ENCODE measurements around the gene AOPEP.

Gene AOPEP

DNA sequence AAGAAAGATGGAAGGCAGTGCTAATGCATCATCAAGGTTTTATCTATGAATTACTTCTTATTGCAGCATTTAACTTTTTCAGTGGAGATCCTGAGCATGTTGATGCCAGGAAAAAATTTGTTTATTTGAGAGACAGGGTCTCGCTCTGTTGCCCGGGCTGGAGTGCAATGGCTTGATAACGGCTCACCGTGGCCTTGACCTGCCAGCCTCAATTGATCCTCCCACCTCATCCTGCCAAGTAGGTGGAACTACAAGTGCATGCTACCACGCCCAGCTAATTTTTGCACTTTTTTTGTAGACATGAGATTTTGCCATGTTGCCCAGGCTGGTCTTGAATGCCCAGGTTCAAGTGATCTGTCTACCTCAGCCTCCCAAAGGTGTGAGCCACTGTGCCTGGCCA, 47.2 kb downstream of the AOPEP start:
- Histone ChIP-seq H3K27me3 (ENCODE audit: control insufficient read depth, insufficient read depth, low read length) (no peaks in the 10 kb centered on the region), H3K4me1 (ENCODE audit: control insufficient read depth, insufficient read depth, low read length) (no peaks in the 10 kb centered on the region), H3K36me3 (ENCODE audit: control insufficient read depth, insufficient read depth, low read length) (no peaks in the 10 kb centered on the region), H3K4me3 (ENCODE audit: low read length) (no peak overlapping the region), H3K9ac (ENCODE audit: low read length) (no peak overlapping the region), H3K27ac (ENCODE audit: low read depth, low read length) (no peak overlapping the region)

DNA sequence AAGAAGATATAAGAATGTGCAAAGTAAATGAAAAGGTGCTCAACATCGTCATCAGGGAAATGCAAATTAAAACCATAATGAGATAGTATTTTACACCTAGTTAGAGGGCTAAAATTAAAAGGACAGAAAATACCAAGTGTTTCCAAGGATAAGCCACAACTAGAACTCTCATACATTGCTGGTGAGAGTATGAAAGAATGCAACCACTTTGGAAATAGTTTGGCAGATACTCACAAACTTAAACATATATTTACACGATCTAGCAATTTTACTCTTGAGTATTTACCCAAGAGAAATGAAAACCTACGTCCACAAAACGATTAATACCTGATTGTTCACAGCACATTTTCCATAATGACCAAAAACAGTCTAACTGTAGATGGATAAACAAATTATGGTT, 51.5 kb downstream of the AOPEP start:
- no peaks in the 10 kb centered on the region for H3K36me3 ChIP-seq (ENCODE audit: control insufficient read depth, insufficient read depth, low read length)
- H3K9ac ChIP-seq (ENCODE audit: low read length), result no peak overlapping the region
- H3K4me1 ChIP-seq (ENCODE audit: control insufficient read depth, insufficient read depth, low read length), result no peaks in the 10 kb centered on the region
- H3K27me3 ChIP-seq (ENCODE audit: control insufficient read depth, insufficient read depth, low read length), result no peaks in the 10 kb centered on the region
- no peak overlapping the region for H3K4me3 ChIP-seq (ENCODE audit: low read length)
- no peak overlapping the region for H3K27ac ChIP-seq (ENCODE audit: low read depth, low read length)

DNA sequence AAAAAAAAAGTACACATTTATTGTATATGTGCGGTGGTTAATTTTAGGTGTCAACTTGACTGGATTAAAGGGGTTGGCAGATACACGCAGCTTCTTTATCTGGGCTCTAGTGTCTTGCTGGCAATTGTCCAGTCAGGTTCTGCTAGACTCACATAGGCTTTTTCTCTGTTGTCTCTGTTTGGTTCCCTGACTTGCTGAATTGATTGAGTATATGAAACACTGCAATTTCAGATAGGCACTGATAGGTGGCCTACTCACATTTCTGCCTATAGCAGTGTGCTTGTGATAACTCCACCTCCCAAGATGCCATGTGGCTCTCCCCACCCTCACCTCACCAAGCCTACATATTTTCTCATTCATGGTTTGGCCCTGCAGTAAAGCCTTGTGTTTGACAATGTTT, 52.5 kb downstream of the AOPEP start:
- Histone ChIP-seq H3K27me3 (ENCODE audit: control insufficient read depth, insufficient read depth, low read length) (no peaks in the 10 kb centered on the region), H3K4me3 (ENCODE audit: low read length) (no peak overlapping the region), H3K36me3 (ENCODE audit: control insufficient read depth, insufficient read depth, low read length) (no peaks in the 10 kb centered on the region), H3K4me1 (ENCODE audit: control insufficient read depth, insufficient read depth, low read length) (no peaks in the 10 kb centered on the region), H3K9ac (ENCODE audit: low read length) (no peak overlapping the region), H3K27ac (ENCODE audit: low read depth, low read length) (no peak overlapping the region)

DNA sequence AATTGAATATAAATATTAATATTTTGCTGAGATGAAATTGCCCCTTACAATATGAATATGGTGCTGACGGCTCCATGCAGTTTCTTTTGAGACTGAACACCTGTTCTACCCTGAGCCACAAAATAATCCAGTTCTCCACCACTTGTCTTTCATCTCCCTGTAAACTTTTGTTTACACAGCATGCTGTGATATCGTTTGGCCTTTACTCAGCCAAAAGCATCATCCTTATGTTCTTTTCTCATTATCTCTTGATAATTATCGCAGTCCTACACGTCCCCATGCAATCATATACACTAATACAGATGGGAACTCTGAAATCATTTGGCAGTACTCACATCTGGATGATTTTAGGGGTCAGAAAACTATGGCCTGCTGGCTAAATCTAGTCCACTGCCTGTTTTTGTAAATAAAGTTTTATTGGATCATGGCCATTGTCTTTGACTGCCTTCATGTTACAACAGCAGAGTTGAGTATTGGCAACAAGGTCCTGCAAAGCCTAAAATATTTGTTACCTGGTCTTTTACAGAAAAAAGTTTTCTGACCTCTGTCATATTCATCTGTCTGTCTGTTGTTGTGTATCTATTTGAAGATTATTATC, 53.3 kb downstream of the AOPEP start:
- Histone ChIP-seq H3K9ac (ENCODE audit: low read length) (no peak overlapping the region), H3K27ac (ENCODE audit: low read depth, low read length) (no peak overlapping the region), H3K4me3 (ENCODE audit: low read length) (no peak overlapping the region), H3K27me3 (ENCODE audit: control insufficient read depth, insufficient read depth, low read length) (no peaks in the 10 kb centered on the region), H3K4me1 (ENCODE audit: control insufficient read depth, insufficient read depth, low read length) (no peaks in the 10 kb centered on the region), H3K36me3 (ENCODE audit: control insufficient read depth, insufficient read depth, low read length) (no peaks in the 10 kb centered on the region)

DNA sequence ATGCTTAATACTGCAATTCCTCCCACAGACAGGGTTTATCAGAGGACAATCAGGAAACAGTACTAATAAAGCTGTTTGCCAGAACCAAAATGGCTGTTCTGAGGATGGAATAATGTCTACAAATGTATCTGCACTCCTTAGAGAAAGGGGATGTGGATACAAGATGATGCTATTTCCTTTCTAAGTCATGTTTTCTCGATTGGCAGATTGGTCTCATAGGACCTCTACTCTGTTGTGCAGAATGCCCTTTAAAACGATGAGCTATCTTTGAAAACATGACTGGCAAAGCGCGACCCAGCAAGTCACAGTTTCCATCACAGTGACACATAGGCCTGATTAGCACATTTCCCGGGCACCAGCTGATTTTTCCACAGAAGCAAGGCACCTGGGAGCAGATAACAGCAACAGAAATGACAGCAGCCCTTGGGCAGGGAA, 54.0 kb downstream of the AOPEP start:
- no peaks in the 10 kb centered on the region for H3K4me1 ChIP-seq (ENCODE audit: control insufficient read depth, insufficient read depth, low read length)
- H3K9ac ChIP-seq (ENCODE audit: low read length), result no peak overlapping the region
- no peak overlapping the region for H3K4me3 ChIP-seq (ENCODE audit: low read length)
- H3K27ac ChIP-seq (ENCODE audit: low read depth, low read length), result no peak overlapping the region
- H3K36me3 ChIP-seq (ENCODE audit: control insufficient read depth, insufficient read depth, low read length), result no peaks in the 10 kb centered on the region
- H3K27me3 ChIP-seq (ENCODE audit: control insufficient read depth, insufficient read depth, low read length), result no peaks in the 10 kb centered on the region

DNA sequence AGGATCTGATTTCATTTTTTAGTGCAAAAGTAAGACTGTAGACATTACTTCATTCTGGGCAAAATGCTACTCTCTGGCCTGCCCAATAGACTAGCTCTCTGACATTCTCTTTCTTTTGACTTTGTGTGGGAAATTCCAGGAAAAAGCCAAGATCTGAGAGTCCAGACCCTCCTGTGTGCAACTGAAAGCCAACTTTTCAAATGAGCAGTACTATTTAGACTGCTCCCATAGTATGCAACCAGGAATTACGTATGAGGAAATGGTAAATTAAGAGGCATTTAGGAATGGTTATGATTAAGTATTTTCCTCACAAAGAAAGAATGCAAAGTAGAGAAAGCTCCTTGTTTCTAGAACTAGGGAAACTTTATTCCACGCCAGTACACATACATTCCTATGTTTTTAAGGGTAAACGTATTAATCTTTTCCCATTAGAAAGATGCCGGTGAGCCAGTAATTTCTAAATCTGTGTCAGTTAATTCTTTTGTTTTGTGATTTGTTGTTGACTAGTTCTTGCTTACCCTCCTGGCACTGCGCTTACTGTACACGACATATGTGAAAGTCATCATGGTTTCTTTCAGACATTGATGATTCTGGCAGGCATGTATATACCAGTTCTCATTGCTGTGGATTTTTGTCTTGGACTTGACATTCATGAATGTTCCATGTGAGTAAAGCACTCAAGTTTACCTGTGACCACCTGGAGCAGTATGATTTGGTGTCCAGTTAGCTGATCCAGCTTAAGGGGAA, 56.0 kb downstream of the AOPEP start:
- no peaks in the 10 kb centered on the region for H3K36me3 ChIP-seq (ENCODE audit: control insufficient read depth, insufficient read depth, low read length)
- no peak overlapping the region for H3K27ac ChIP-seq (ENCODE audit: low read depth, low read length)
- H3K4me3 ChIP-seq (ENCODE audit: low read length), result no peak overlapping the region
- H3K27me3 ChIP-seq (ENCODE audit: control insufficient read depth, insufficient read depth, low read length), result no peaks in the 10 kb centered on the region
- no peak overlapping the region for H3K9ac ChIP-seq (ENCODE audit: low read length)
- no peaks in the 10 kb centered on the region for H3K4me1 ChIP-seq (ENCODE audit: control insufficient read depth, insufficient read depth, low read length)

DNA sequence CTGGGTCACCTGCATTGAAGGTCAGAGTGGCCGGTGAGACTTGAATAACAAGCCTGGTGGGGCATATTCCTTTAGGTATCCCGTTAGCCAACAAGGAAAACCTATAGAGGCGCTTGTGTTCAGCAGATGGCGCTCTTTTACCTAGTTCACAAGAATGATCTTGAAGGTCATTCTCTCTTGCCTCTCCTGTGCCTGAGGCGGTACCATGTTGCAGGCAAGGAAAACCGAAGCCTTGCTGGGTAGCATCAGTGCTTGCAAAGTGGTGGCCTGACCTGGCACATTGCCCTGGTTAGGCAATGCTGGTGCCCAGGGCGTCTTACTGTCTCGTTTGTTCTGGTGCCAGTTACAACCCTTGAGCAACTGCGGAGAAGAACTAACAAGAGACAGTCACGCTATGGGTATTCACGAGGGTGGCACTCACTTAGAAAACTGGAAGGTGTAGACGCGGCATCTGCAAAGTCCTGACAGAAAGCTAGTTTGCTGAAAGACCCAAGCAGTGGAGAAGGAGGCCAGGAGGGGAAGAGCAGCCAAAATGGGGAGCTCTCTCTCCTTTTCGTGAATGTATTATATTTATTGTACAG, 56.7 kb downstream of the AOPEP start:
- Histone ChIP-seq H3K4me1 (ENCODE audit: control insufficient read depth, insufficient read depth, low read length) (no peaks in the 10 kb centered on the region), H3K9ac (ENCODE audit: low read length) (no peak overlapping the region), H3K27me3 (ENCODE audit: control insufficient read depth, insufficient read depth, low read length) (no peaks in the 10 kb centered on the region), H3K36me3 (ENCODE audit: control insufficient read depth, insufficient read depth, low read length) (no peaks in the 10 kb centered on the region), H3K4me3 (ENCODE audit: low read length) (no peak overlapping the region), H3K27ac (ENCODE audit: low read depth, low read length) (no peak overlapping the region)

DNA sequence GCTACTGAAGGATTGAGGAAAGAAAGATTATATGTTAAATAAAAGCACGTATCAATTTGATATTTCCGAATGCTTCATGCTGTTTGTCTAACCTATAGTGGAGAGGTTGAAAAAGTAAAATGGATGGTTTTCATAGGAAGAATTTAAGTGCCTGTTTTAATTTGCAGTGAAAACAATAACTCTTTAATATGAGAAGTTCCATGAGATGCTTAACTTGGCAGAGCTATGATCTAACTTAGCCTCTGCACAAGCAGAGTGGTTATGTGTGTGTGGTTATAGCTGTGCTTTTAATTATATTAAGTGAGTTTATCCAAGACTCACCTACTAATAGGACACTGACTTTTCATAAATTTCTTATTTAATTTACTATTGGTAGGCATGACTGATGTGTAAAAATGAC, 57.4 kb downstream of the AOPEP start:
- no peak overlapping the region for H3K27ac ChIP-seq (ENCODE audit: low read depth, low read length)
- no peaks in the 10 kb centered on the region for H3K36me3 ChIP-seq (ENCODE audit: control insufficient read depth, insufficient read depth, low read length)
- H3K4me3 ChIP-seq (ENCODE audit: low read length), result no peak overlapping the region
- H3K9ac ChIP-seq (ENCODE audit: low read length), result no peak overlapping the region
- H3K4me1 ChIP-seq (ENCODE audit: control insufficient read depth, insufficient read depth, low read length), result no peaks in the 10 kb centered on the region
- no peaks in the 10 kb centered on the region for H3K27me3 ChIP-seq (ENCODE audit: control insufficient read depth, insufficient read depth, low read length)

DNA sequence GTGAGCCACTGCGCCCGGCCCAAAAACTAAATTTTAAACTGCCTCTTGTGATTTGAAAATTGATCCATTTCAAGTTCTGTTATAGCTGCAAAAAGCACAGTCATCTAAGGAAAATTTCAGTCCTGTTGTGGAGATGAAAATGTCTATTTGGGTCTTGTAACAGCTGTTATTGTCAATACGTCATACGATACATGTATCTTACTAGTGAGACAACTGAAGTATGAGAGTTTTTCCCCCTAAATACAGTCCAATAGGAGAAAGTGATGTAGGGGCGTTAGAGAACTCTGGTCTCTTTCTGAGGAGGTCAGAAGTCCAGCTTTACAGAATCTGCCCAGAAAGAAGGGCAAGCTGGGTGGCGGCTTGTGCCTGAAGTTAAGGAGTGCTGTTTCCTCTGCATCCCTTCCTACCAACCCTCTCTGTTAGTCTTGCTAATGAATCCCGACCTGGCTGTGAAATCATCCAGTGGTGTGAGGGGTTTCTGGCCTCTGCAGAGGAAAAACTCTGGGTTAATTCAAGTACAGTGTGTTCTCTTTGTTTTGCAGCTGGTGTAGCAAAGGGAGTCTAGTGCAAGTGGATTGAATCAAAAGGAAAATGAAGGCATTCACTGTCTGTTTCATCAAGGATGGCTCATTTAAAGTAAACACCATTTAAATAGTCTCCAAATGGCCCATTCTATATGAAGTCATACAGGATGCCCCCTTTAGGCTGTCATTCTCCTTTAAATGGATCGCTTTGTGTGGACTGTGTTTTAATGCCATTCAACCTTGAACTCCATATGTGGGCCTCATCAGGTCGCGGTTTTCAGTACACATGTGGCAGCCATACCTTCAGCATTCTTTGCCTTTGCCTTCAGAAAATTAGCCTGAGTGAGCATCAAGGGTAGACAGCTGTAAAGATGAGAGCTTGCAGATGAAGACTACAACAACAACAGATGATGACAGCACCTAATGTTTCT, 59.0 kb downstream of the AOPEP start:
- no peak overlapping the region for H3K27ac ChIP-seq (ENCODE audit: low read depth, low read length)
- no peaks in the 10 kb centered on the region for H3K36me3 ChIP-seq (ENCODE audit: control insufficient read depth, insufficient read depth, low read length)
- no peaks in the 10 kb centered on the region for H3K4me1 ChIP-seq (ENCODE audit: control insufficient read depth, insufficient read depth, low read length)
- H3K4me3 ChIP-seq (ENCODE audit: low read length), result no peak overlapping the region
- no peak overlapping the region for H3K9ac ChIP-seq (ENCODE audit: low read length)
- no peaks in the 10 kb centered on the region for H3K27me3 ChIP-seq (ENCODE audit: control insufficient read depth, insufficient read depth, low read length)

DNA sequence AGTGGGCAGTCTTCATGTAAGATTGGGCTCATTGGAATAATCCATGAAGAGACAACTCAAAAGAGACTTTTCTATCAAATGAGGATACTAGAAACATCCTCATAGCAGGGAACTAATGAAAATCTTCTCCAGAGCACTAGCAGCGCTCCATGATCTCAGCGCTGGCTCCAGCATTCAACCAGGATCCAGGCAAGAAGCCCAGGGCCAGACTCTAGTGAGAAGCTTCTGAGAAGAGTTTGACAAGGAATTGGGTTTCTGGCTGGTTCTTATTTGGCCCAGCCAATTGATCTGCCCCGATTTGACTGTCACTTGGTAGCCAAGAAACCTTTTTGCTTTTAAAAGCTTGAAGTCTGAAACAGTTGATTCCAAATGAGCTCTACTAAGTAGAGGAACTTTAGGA, 60.1 kb downstream of the AOPEP start:
- Histone ChIP-seq H3K9ac (ENCODE audit: low read length) (no peak overlapping the region), H3K27ac (ENCODE audit: low read depth, low read length) (no peak overlapping the region), H3K36me3 (ENCODE audit: control insufficient read depth, insufficient read depth, low read length) (no peaks in the 10 kb centered on the region), H3K4me3 (ENCODE audit: low read length) (no peak overlapping the region), H3K4me1 (ENCODE audit: control insufficient read depth, insufficient read depth, low read length) (no peaks in the 10 kb centered on the region), H3K27me3 (ENCODE audit: control insufficient read depth, insufficient read depth, low read length) (no peaks in the 10 kb centered on the region)

DNA sequence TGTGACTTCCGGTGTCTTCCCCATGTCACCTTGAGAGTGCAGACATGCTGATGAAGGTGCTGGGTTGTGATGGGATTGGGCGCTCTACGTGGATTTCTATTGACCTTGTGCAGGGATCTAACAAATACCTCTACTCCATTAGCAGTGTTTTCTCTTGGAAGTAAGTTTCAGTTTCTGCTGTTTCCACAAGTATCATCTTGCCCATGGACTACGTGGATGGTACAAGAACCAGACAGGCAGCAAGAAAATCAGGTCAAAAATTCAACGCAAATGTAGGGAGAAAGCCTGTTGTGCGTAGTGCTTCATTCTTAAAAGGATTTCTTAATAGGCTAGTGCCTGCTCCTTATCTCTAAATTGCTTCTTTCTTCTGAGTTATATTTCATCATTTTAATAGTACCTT, 60.8 kb downstream of the AOPEP start:
- H3K36me3 ChIP-seq (ENCODE audit: control insufficient read depth, insufficient read depth, low read length), result no peaks in the 10 kb centered on the region
- H3K27me3 ChIP-seq (ENCODE audit: control insufficient read depth, insufficient read depth, low read length), result no peaks in the 10 kb centered on the region
- H3K4me3 ChIP-seq (ENCODE audit: low read length), result no peak overlapping the region
- H3K4me1 ChIP-seq (ENCODE audit: control insufficient read depth, insufficient read depth, low read length), result no peaks in the 10 kb centered on the region
- no peak overlapping the region for H3K27ac ChIP-seq (ENCODE audit: low read depth, low read length)
- H3K9ac ChIP-seq (ENCODE audit: low read length), result no peak overlapping the region

DNA sequence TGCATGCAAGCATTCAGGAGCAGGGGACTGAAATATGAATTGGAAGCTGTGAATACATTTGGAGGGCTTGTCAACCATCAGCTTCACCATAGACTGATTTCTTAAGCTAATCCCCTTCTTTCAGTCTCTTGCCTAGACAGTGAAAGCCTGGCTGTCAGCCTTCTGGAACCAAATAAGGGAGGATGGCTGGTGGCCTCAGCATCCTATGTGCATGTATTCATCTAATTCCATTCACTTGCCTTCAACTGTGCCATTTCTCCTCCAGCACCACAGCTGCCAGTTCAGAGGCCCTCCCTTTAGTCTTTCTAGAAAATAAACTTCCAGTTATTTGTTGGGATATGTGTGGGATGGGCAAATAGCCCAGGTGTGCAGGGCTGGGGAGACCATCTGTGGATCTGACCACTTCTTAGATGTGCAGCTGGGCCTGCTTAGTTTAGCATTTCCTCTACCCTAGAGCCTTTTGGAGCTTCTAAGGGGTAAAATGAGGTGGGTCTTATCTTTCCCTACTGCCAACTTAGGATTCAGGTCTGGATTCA, 62.1 kb downstream of the AOPEP start:
- no peaks in the 10 kb centered on the region for H3K27me3 ChIP-seq (ENCODE audit: control insufficient read depth, insufficient read depth, low read length)
- no peak overlapping the region for H3K27ac ChIP-seq (ENCODE audit: low read depth, low read length)
- no peak overlapping the region for H3K9ac ChIP-seq (ENCODE audit: low read length)
- H3K4me1 ChIP-seq (ENCODE audit: control insufficient read depth, insufficient read depth, low read length), result no peaks in the 10 kb centered on the region
- H3K36me3 ChIP-seq (ENCODE audit: control insufficient read depth, insufficient read depth, low read length), result no peaks in the 10 kb centered on the region
- H3K4me3 ChIP-seq (ENCODE audit: low read length), result no peak overlapping the region

All from rectal smooth muscle tissue (tissue), 1 donor.